ENCODE data around the gene CCDC34.

DNA sequence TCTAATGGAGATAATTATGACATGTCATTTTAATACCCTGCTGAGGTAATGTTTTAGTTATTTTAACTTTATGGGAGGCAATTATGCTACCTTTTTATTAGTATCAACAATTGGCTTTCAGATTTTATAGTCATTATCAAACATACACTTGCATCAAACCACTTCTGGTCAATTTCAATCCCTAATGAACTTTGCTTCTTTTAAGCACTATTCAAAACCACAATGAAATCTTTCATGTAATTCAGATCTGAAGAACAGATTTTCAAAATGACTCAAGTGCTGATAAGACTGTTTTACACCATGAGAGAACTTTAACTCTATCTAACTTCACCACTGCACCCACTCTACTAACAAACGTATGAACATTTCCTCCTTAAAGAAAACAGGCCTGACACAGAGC is 25.9 kb upstream of the CCDC34 start:
- TF ChIP-seq CTCF (IDR thresholded peaks at IDR 0.05; ENCODE audit: insufficient read depth, low read length) (no peak), POLR2AphosphoS5 (IDR thresholded peaks at IDR 0.05; ENCODE audit: low read depth) (no peak)

Data from HL-60 (cell line).